Sigmoid colon (tissue), 4 donors: ENCODE results near the gene HEMGN.

ENCODE experiments used
- CTCF ChIP-seq, 4 experiments: fragments of 450-650 bp in 3 of 4; fragments of 200-600 bp in 1 of 4; IDR thresholded peaks; one replicate each; pipeline ENCODE4 v1.5.1; 2016 to 2019; ENCODE audit warnings: antibody characterized with exemption in 4 of 4, mild to moderate bottlenecking in 3 of 4, moderate library complexity in 2 of 4
- EP300 ChIP-seq, 4 donors: sonication (generic); formaldehyde crosslinking; IDR thresholded peaks; one replicate each; pipeline ENCODE4 v1.6.1; 2017; ENCODE audit warnings: antibody characterized with exemption in 4 of 4
- POLR2A ChIP-seq, 2 donors: fragments of 450-650 bp; IDR thresholded peaks; one replicate each; pipeline ENCODE4 v1.6.1; 2016; ENCODE audit warnings: antibody characterized with exemption in 2 of 2, mild to moderate bottlenecking in 2 of 2, moderate library complexity in 2 of 2

GRCh38 chr9:97936998-97937397 is 974 bp downstream of the HEMGN start:
- no peak for TF ChIP-seq CTCF (IDR thresholded peaks at IDR 0.05)
- no peak for TF ChIP-seq EP300 (IDR thresholded peaks at IDR 0.05)
- TF ChIP-seq POLR2A (IDR thresholded peaks at IDR 0.05): no peak
